Activated CD4-positive, alpha-beta T cell treated with anti-CD3 and anti-CD28 coated beads, Interleukin-2, Interleukin-4, amounts not matched to agents 100 ng/mL and 50 ng/mL, durations not matched to agents 16 hours and 8 hours (primary cell): ENCODE results near the gene TWIST2.

Experiments
- DNase-seq: peaks from one replicate; pipeline ENCODE4 v3.0.0-alpha.2; 2020; ENCODE audit warnings: low spot score

TWIST2 gene

DNA sequence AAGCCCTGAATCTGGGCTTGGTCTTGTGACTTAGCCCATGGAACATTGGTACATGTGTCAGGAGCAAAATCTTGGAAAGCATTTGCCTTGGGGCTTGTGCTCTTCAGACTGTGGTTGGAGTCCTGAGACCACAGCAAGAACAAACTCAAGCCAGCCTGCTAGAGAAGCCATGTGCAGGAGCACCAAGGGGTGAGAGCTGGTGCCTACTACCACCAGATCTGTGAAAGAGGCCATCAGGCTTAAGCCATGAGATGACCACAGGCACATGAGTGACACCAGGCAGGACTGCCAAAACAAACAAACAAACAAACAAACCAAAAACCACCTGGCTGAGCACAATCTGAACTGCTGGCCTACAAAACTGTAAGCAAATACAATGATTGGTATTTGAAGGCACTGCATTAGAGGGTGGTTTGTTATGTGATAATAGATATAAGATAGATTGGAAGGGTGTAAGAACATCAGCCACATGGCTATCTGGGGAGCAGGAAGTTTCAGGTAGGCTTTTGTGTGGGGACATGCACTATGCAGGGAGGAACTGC is 9.0 kb upstream of the TWIST2 start:
- no peak for DNase-seq

DNA sequence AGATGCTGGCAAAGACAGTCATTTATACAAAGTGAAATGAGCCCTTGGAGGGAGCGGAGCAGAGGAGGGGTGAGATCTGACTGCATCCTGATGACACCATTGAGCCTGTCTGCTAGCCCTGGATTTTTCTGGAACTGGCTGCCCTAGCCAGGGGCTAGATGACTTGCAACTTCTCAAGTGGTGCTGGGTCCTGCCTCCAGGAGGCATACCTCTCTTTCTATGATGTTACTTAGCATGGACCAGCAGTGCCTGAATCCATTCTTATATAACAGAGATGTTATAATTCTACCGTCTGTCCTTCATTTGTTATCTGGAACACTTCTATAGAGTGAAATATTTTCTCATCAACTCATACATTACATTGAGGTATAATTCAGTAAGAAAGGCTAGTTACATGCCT is 8.5 kb upstream of the TWIST2 start:
- no peak for DNase-seq

DNA sequence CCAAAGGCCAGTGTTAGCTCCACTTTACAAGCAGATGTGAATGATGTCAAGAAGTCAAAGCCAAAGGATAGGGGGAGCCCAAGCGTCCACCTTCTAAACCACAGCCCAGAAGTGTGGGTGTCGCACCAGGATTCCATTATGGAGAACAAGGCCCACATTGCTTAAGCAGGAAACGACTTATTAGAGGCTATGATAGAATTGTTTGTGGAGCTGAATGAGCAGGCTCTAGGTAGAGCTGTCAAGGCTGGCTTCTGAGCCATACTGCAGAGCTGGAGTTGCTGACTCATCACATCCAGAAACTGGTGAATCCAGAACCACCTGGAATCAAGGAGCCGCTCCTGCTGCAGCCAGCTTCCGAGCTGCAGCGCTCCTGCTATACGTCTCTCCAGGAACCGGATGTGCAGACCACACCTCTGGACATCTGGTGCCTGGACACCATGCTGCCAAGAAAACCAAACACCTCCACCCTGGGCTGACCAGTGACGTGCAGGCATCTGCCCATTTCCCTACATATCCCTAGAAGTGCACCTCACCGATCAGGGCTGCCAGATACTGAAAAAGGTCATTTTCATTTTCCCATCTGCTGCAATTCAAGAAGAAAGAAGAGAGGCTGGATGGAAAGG is 6.2 kb upstream of the TWIST2 start:
- DNase-seq, result no peak

DNA sequence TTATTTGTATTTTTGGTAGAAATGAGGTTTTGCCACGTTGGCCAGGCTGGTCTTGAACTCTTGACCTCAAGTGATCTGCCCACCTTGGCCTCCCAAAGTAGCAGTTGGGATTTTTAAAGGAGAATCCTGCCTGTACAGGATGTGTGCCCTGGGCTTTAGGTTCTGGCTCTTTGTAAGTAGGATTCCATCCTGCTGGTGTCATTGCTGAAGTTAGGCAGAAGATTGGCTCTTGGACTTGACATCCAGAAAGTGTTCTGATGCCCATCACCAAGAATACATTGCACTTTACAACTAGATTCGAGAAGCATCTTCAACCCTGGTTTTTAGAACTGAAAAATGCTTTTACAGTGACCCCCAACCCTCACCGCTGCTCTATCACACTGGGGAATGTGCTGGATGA is 4.4 kb upstream of the TWIST2 start:
- DNase-seq, result no peak

DNA sequence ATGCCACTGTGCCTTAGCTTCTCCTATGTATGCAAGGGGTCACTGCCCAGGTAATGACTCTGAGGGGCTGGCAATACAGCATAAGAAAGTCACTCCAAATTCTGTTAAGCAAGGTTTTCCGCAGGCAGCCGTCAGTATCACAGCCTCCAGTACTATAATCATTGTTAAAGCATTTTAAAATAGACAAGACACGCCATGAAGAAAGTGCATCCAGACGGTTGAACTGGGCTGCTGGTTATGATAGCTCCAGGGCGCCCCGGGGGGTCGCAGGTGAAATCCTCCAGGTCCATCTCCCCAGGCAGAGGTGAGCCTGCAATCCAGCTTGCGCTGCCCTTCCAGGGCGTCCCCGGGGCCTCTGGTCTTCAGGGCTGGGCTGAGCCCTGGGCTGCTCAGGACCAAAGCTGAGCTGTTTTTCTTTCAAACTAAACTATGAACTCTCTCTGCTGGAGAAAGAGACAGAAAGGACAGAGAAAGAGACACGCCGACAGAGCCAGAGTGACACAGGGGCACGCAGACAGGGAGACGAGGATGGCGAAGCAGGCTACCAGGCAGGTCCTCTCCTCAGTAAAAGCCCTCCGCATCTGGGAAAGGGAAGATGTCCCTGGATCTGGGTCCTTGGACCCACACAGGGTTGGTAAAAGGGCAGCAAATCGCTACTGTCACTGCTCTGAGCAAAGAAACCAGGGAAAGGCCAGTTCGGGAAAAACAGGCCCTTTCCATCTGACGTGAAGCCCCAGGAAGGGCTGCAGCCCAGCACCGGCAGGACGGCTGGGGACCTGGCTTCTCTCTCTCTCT is 2.1 kb upstream of the TWIST2 start:
- DNase-seq, result no peak

DNA sequence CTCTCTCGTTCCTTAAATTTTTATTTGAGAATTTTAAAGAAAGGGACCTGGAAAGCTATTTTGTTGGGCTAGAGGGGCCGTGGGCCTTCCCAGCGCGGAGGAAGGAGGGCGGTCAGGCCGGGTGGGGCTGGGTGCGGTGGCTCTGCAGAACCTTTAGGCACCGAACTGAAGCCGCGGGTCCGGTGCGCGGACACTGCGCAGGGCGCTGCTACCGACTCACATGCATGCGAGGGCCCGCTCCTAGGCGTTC is 1.6 kb upstream of the TWIST2 start:
- no peak for DNase-seq

DNA sequence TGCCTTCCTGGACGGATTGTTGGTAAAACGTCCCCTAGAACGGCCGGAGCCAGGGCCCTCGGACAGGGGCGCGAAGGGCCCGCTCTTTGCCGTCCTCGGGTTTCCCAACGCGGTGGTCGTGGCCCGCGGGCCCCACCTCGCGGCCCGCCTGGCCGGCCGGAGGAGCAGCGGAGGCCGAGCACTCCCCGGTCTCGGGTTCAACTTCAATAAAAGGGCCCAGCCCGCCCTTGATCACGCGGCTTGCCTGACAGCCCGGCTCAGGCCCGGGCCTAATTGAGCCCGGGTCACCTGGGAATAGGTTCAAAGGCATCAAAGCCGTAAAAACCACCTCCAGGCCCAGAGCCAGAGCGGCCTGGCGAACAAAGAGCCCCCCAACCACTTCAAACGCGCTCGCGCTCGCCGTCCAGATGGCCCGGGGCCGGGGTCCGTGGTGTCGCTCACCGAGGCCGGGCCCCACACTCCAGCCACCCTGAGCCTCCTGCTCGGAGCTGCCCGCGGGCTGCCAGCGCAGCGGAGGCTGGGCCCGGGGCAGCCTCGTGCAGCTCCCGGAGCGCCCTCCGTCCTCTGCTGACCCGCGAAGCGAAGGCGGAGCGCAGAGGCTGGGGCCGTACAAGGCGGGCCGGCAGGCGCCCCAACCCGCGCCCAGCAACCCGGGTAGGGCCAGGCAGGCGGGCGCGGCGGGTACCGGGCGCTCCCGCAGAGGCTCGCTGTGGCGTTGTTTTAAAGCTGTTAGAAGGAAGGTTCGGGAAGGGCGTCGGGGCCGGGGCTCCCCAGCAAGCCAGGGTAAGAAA is 1.1 kb upstream of the TWIST2 start:
- no peak for DNase-seq

- DNase-seq, result no peak
Observed at GRCh38 chr2:238847419-238847801, 475 bp upstream of the TWIST2 start.

DNA sequence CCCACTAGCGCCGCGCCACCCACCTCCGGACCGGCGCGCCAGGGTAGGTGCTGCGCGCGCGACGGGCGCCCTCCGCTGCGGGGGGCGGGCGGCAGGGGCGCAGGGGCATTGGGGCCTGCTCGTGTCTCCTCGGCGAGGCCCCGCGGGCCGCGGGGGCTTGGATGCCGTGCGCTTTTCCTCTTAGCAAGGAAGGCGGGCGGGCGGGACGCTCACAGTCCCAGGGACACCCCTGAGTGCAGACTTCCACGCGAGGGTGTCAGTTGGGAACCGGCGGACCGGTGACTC is 748 bp downstream of the TWIST2 start:
- no peak for DNase-seq

DNA sequence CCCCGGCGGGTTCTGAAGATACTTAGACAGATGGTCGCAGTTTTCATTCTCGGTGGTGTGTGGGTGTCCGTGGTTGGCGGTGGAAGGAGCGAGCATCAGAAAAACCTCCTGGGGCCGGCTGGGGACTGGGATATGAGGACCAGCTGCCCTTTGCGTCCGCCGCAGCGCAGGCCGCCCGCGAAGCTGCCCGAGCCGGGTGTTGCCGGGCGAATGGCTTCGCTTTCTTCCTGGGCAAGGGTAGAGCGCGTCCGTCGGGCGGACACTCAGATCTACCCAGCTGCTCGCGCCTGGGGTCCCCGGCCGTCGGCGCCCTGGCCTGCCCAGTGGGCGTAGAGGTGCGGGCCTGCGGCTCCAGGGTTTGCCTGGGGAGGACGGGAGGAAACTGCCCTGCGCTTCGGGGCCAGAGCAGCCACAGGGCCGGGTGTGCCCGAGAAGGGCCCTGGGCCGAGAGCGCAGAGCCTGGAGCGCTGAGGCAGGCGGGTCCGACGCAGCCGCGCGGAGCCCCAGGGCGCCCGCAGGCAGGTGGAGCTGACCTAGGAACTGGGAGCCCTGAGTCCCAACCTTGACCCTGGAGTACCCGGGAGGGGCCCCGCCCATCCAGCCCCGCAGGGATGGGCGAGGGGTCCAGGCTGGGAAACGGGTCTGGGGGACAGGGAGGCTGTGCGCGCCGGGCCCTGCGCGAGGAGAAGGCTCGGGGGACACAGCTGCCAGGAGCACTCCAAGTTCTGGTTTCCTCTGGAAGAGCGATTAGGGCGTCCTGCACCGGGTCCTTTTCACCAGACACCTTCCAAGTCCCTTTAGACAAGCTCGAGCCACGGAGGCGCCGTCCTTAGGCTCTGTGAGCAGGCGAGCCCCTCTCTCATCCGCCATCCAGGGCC is 1.3 kb downstream of the TWIST2 start:
- DNase-seq, result no peak

DNA sequence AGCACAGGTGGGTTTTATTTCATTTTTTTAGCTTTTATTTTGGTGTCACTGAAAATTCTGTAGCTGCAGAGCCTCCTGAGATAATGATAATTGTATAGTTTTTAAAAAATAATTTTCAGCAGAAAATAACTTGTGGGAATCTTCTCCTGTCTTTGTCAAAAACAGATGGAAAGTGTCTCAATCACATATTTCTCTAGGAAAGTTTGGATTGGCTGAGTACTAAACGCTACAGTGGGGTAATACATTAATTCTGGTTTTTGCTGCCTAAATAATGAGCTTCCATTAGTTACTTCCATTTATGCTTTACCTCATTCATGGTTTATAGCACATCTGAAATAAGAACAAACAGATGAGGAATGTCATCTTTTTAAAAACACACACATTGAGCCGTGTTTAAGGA is 2.2 kb downstream of the TWIST2 start:
- no peak for DNase-seq

- DNase-seq, result no peak
Observed at GRCh38 chr2:238851026-238851425, 3.1 kb downstream of the TWIST2 start.

GRCh38 chr2:238851761-238852160 is 3.9 kb downstream of the TWIST2 start:
- DNase-seq, result no peak

- no peak for DNase-seq
Observed at GRCh38 chr2:238852206-238852869, 4.5 kb downstream of the TWIST2 start.

DNA sequence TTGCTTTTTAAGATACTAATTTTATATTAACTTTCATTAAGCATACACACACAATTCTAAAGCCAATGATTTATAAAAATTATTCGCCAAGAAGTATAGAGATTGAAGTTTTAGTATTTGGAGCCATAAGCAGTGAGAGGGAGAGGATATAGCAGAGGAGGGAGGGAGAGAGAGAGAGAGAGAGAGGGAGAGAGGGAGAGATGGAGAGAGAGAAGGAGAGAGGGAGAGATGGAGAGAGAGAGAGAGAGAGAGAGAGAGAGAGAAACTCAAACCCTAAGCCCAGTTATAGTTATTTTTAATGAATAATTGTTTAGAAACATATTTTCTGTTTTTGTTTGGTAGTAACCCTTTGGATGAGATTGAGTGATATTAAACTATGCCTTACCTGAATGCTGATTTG is 5.3 kb downstream of the TWIST2 start:
- no peak for DNase-seq

DNA sequence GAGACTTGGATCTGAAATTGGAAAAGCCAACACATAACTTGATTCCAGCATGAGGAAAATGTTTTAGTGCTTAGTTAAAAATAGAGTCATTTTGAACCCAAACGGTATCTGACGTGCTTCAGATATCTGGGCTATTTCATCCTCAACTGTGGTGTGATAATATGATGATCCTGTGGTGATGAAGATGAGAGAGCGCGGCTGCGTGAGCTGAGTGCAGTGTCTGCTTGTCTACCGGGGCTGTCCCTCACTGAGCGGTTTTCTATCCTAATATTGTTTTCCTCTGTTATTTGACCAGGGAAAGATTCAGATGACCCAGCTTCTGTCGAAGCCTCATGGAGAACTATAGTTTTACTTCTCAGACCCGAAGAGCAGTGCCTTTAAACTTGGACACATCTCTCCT is 5.8 kb downstream of the TWIST2 start:
- no peak for DNase-seq

DNA sequence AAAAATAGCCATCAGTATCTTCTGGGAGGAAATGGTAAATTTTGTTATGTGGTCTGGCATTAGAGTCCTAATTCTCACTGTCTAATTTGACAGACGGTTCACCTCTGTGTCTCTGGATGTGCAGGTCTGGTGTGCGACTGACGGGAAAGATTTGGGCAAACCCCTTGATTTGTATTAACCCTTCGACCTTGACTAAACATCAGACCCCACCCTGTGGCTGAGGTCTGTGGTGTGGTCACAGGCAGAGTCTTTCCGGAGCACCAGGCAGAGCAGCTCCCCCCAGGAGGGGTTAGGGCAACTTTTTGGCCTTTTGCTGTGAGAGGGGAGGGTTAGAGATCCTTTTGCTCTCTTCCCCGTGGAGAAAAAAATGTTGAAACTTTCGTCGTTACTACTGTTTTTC is 6.4 kb downstream of the TWIST2 start:
- DNase-seq, result no peak

- DNase-seq, result no peak
Observed at GRCh38 chr2:238854699-238855229, 6.9 kb downstream of the TWIST2 start.

DNA sequence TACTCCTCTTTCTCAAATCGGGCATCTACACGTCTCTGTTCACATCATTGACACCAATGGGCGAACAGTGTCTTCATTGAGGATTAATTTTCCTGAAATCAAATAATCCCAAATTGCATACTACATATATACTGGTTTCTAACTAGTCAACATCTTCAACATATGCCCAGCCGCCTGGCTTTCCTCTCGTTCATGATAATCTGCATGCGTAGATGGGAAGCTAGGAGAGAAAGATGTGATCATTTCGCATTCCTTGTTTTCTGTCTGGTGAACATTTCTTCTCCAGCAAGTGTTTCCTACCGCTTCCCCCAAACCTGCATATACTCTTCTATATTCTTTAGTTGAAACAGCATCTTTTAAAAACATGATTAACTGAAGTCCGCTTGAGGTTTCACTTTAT is 7.4 kb downstream of the TWIST2 start:
- no peak for DNase-seq

GRCh38 chr2:238855891-238856580 is 8.2 kb downstream of the TWIST2 start:
- no peak for DNase-seq
